Activated naive CD4-positive, alpha-beta T cell treated with anti-CD3 and anti-CD28 coated beads, Interleukin-2, amount 10 ng/mL, durations not matched to agents 7 days and 5 days (primary cell): ENCODE results near the gene ARHGEF16.

ENCODE experiments used
- CTCF ChIA-PET: fragments of 350-600 bp; sonication (Branson Sonifier 250); formaldehyde crosslinking; loops from one replicate; lab custom pipeline; 2021; ENCODE audit warnings: antibody characterized with exemption; lab: Charles Lee
- DNase-seq: peaks from one replicate; pipeline ENCODE4 v3.0.0-alpha.2; 2020
- H3K27ac Mint-ChIP-seq: one replicate; pipeline ENCODE4 v1.8.0; 2021; ENCODE audit warnings: mild to moderate bottlenecking, moderate library complexity, mixed read lengths
- H3K27me3 Mint-ChIP-seq: one replicate; pipeline ENCODE4 v1.8.0; 2021; ENCODE audit warnings: mild to moderate bottlenecking, mixed read lengths
- H3K36me3 Mint-ChIP-seq: one replicate; pipeline ENCODE4 v1.8.0; 2021; ENCODE audit warnings: mixed read lengths
- H3K4me1 Mint-ChIP-seq: one replicate; pipeline ENCODE4 v1.8.0; 2021; ENCODE audit warnings: mixed read lengths
- H3K4me3 Mint-ChIP-seq: one replicate; pipeline ENCODE4 v1.8.0; 2021; ENCODE audit warnings: mild to moderate bottlenecking, moderate library complexity, mixed read lengths
- H3K9me3 Mint-ChIP-seq: one replicate; pipeline ENCODE4 v1.8.0; 2021; ENCODE audit warnings: mixed read lengths

ARHGEF16 gene

DNA sequence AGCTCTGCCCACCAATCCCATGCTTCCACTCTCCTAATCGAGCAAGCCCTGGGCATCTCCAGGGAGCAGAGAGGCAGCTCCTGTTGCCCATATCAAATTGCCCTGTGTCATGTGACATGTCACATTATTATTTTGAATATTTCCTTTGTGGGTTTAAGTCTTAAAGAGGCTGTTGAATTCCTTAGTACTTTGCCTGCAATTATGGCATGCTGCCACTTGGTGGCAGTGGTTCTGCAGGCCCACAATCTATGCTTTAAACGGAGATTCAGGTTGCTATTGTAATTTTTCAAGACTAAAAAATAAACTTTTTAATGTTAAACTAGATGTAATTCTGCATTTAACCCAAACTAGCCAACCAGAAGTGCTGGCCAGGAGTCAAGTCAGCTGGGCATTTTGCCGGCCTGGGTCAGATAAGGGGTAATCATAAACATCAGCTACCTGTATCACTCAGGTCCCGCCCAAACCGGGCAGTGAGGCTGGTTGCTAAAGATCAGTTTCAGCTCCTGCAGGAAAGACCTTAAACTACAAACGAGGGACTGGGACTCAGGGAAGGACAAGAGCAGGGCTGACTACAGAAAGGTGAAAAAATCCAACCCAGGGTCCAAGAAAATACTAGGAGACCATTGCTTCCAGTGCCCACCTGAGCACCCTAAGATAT is 37.3 kb upstream of the ARHGEF16 start:
- H3K27me3 Mint-ChIP-seq, result no peaks in the 10 kb centered on the region
- no peak overlapping the region for H3K4me3 Mint-ChIP-seq
- no peaks in the 10 kb centered on the region for H3K36me3 Mint-ChIP-seq
- CTCF ChIA-PET, result no interaction called here
- peaks cover 4% of the 10 kb centered on the region for H3K9me3 Mint-ChIP-seq
- no peaks in the 10 kb centered on the region for H3K4me1 Mint-ChIP-seq
- no peak for DNase-seq
- H3K27ac Mint-ChIP-seq, result no peak overlapping the region

DNA sequence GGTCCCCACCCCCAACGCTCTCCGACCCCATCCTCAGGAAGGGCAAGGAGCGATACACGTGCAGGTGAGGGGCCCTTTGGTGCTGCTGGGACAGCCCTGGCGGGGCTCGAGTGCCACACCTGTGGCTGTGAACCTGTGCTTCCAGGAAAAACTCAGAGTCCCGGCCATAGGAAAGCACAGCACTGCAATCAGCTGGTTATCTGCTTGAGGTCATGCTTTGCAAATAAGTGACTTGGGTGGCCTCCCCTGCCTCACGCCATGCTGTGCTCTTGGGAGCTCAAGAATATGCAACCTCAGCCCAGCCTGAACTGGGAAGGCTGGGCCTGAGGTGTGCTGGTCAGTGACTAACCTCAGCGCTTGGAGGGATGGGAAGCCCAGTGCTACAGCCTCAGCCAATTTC is 36.5 kb upstream of the ARHGEF16 start:
- peaks cover 4% of the 10 kb centered on the region for H3K9me3 Mint-ChIP-seq

DNA sequence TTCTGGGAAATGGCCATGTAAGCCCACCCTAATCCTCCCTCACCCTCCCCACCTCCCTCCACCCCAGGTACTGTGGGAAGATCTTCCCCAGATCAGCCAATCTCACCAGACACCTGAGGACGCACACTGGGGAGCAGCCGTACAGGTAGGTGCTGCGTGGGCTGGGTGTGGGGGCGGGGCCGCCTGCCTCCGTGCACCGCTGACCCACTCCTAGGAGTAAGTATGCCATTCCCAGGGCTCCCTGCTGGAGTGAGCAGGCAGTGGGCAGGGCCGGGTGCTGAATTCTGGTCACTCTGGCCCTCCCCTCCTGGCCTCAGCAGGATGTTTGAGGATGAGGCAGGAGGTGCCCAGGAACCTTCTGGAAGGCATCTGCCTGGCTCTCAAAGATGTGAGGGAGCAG is 35.9 kb upstream of the ARHGEF16 start:
- Mint-ChIP-seq H3K4me3 (no peak overlapping the region), H3K36me3 (no peaks in the 10 kb centered on the region), H3K9me3 (peaks cover 4% of the 10 kb centered on the region), H3K4me1 (no peaks in the 10 kb centered on the region), H3K27me3 (peaks cover 4% of the 10 kb centered on the region), H3K27ac (no peak overlapping the region)
- CTCF ChIA-PET, result no interaction called here
- DNase-seq, result no peak

More for the DNA sequence above, 36.5 kb upstream of the ARHGEF16 start:
- no peak for DNase-seq
- Mint-ChIP-seq H3K4me1 (no peaks in the 10 kb centered on the region), H3K4me3 (no peak overlapping the region), H3K27me3 (peaks cover 2% of the 10 kb centered on the region), H3K27ac (no peak overlapping the region), H3K36me3 (no peaks in the 10 kb centered on the region)
- CTCF ChIA-PET, result no interaction called here

DNA sequence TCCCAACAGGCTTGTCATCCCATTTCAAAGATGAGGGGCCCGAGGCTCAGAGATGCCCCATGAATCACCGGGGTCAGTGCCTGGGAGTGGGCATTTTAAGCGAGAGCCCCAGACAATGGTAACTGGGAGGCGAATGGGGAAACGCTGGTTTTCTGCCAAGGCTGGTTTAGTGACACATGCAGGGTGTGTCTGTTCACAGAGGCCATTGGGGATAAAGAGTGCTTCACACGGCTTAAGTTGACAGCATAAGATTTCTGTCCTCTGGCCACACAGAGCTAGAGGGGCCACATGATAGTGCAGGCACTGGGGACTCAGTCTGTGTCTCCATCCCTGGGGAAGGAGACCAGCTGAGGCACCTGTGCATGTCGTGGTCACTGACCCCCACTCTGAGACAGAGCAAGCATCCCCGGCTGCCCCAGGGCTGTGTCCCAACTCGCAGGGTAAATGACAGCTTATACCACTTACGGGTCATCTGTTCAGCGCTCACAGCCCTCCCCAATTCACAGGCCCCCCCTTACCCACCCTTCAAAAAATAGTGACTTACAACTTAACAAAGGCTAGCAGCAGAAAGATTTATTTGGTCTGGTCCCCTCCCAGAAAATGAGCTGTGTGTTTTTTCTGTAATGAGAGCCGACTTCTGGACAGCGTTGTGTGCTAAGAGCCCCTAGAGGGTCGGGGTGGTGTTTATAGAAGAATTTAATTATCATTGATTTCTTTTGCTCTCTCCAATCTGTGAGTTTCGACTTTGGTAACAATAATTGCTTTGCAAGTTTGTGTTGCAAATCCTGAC is 34.9 kb upstream of the ARHGEF16 start:
- Mint-ChIP-seq H3K36me3 (no peaks in the 10 kb centered on the region), H3K27ac (no peak overlapping the region), H3K4me1 (no peaks in the 10 kb centered on the region), H3K27me3 (peaks cover 4% of the 10 kb centered on the region), H3K9me3 (peaks cover 4% of the 10 kb centered on the region), H3K4me3 (no peak overlapping the region)
- DNase-seq, result no peak
- CTCF ChIA-PET, result no interaction called here

DNA sequence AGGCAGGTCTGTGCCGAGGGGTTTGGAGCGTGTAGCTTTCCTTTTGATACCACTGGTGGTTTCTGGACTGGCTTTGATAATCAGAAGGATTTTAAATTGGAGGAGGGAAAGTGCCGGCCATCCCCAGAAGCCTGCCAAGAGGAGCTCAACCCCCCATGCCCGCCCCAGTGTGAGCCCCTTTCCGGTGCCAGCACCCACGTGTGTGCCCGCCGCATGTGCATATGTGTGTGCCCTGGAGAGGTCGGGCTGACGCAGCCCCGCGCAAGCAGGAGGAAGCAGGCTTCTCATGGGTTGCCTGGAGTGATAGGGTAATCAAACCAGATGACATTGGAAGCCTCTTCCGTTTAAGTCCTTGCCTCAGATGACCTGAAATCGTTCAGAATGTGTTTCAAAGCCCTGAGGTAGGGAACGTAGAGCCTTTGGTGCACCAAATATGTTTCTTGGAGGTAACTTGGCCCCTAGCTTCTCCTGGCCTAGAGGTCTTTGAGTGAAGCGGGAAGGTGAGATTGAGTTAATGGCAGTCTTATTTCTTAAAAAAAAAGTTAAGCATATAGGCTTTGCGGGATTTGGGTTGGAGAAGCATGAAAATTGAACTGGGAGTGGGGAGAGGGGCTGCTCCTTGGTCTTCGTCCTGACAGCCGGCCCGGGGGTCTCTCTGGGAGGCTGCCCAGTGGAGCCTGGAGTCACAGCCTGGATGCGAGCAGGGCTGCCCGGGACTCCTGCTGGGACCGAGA is 34.1 kb upstream of the ARHGEF16 start:
- Mint-ChIP-seq H3K9me3 (peaks cover 4% of the 10 kb centered on the region), H3K36me3 (no peaks in the 10 kb centered on the region), H3K27me3 (peaks cover 4% of the 10 kb centered on the region), H3K4me3 (no peak overlapping the region), H3K4me1 (no peaks in the 10 kb centered on the region), H3K27ac (no peak overlapping the region)
- CTCF ChIA-PET, result no interaction called here
- no peak for DNase-seq

DNA sequence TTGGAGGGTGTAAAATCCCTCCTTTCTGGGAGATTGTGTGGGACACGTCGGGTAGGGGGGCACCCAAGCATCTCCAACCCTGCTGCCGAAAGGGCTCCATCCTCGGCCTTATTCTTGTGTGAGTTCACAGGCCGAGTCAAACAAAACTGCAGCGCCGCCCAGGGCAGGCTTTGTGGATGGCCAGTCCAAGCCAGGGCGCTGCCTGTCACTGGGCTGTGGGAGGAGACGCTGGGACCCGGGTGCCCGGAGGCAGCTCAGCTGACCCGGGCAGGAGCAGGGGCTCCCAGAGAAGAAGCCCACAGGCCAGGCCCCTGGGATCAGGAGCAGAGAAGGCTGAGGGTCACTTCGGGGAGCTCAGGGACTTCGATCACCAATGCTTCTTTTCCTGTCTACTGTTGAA is 31.8 kb upstream of the ARHGEF16 start:
- Mint-ChIP-seq H3K36me3 (no peaks in the 10 kb centered on the region), H3K27ac (no peak overlapping the region), H3K4me3 (no peak overlapping the region), H3K4me1 (no peaks in the 10 kb centered on the region), H3K9me3 (peaks cover under 1% of the 10 kb centered on the region), H3K27me3 (peaks cover 4% of the 10 kb centered on the region)
- CTCF ChIA-PET, result interaction anchor here (3.1 kb wide), 1 partner anchor 410 kb away, joined by 10 read pairs; no protein-coding TSS in a partner anchor
- DNase-seq, result no peak

DNA sequence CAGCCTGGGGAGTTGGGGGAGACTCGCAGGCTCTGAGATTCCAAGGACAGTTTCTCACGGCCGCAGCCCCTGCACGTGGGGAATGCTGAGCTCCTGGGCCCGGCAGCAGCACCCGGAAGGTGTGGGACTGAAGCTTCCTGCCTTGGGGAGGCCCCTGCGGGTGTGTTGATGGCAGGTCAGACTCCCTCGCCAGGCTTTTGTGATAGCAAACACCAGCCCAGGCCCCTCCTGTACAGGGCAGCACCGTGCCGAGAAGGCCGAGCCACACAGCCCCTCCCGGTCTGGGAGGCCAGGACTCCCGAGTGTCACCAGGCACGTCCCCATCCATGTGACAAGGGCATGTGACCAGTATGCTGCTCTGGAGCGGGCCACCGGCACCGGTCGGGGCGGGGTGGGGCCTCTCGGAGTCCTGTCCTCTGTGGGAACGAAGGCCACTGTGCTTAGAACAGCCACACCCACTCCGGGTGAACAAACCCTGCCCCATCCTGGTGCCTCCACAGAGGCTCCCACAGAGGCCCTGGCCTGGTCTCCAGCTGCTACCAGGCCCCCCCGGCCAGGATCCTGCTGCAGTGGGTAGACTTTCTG is 31.1 kb upstream of the ARHGEF16 start:
- Mint-ChIP-seq H3K27me3 (peaks cover 4% of the 10 kb centered on the region), H3K27ac (no peak overlapping the region), H3K9me3 (no peaks in the 10 kb centered on the region), H3K4me3 (no peak overlapping the region), H3K4me1 (no peaks in the 10 kb centered on the region), H3K36me3 (no peaks in the 10 kb centered on the region)
- DNase-seq, result no peak
- CTCF ChIA-PET, result interaction anchor here (3.1 kb wide), 1 partner anchor 410 kb away, joined by 10 read pairs; no protein-coding TSS in a partner anchor

DNA sequence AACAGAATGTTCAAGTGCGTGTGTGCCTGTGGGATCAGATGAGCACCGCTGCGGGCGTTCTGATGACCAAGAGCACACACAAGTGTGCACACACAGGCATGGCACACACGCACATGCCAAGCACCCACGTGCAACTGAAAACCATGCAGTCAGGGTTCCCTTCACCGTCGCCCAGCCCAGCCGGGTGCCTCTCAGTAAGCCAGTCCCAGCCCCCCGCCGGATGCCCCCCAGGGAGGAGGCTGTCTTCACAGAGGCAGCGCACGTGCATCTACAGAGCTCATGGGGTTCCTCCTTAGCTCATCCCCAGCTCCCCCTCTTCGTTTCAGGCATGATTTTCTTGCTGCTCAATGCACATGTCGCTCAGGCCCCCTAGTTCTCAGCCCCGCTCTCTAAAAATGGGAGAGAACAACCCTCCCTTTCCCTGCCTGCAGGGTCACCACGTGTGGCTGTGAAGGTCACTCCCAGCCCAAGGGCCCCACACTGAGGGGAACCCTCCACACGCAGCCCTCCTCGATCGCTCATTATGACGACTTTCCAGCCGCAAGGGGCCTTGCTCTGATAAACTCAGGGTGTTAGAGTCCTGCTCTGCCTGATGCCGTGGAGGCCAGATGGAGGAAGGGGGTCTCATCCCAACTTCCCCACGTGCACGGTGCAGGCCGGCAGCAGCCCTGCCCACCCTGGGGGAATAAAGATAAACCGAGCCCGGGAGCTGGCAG is 30.4 kb upstream of the ARHGEF16 start:
- DNase-seq, result no peak
- Mint-ChIP-seq H3K27ac (no peak overlapping the region), H3K36me3 (no peaks in the 10 kb centered on the region), H3K9me3 (no peaks in the 10 kb centered on the region), H3K4me3 (no peak overlapping the region), H3K4me1 (no peaks in the 10 kb centered on the region), H3K27me3 (peaks cover 4% of the 10 kb centered on the region)
- CTCF ChIA-PET, result interaction anchor here (0.8 to 3.1 kb wide), 3 partner anchors 411 to 602 kb away, joined by 3 to 10 read pairs (median 4); no protein-coding TSS in a partner anchor

DNA sequence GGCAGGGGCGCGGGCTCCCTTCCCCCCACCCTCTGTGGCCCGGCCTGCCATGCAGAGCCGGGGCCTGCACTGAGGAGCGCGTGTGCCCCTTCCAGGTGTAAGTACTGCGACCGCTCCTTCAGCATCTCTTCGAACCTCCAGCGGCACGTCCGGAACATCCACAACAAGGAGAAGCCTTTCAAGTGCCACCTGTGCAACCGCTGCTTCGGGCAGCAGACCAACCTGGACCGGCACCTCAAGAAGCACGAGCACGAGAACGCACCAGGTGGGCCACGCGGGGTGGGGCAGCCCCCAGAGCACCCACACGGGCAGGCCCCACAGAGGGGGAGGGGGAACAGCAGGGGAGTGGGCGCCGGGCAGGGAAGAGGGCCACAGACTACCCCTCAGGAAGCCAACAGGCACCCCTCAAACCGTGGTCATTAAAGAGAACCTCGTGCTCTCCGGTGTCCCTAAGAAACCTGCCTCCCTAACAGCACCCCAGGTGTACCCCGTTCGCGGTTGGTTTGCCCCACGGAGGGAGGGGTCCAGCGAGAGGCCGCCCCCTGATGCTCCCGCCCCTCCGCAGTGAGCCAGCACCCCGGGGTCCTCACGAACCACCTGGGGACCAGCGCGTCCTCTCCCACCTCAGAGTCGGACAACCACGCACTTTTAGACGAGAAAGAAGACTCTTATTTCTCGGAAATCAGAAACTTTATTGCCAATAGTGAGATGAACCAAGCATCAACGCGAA is 28.8 kb upstream of the ARHGEF16 start:
- CTCF ChIA-PET, result interaction anchor here (3.1 kb wide), 1 partner anchor 413 kb away, joined by 10 read pairs; no protein-coding TSS in a partner anchor

DNA sequence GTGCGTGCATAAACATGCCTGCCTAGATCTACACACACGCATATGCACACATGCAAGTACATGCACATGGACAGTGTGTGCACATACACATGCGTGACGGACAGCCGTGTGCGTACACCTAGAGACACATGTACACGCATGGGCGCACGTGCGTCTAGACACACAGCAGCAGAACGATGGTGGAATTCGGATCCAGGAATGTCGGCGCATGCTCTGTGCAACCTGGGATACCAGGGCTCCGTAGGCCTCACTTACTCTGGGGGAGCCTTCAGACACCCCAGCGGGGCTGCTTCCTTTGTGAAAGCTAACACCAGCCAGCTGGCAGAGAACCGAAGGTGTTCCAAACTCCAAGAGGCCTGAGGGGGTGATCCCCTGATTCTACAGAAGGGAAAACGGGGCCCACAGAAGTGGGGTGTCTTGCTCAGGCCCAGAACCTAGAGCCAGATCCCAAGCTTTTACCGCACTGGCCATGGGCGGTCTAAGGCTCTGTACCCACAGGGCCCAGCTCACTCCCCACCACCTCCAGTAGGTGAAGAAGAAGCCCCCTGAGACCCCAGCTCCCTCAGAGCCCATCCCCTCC is 27.4 kb upstream of the ARHGEF16 start:
- Mint-ChIP-seq H3K4me1 (no peaks in the 10 kb centered on the region), H3K4me3 (no peak overlapping the region), H3K27ac (no peak overlapping the region), H3K9me3 (no peaks in the 10 kb centered on the region), H3K27me3 (peaks cover 4% of the 10 kb centered on the region), H3K36me3 (no peaks in the 10 kb centered on the region)
- CTCF ChIA-PET, result no interaction called here
- DNase-seq, result no peak

More for the DNA sequence above, 28.8 kb upstream of the ARHGEF16 start:
- H3K27me3 Mint-ChIP-seq, result peaks cover 4% of the 10 kb centered on the region
- no peaks in the 10 kb centered on the region for H3K9me3 Mint-ChIP-seq
- H3K4me1 Mint-ChIP-seq, result no peaks in the 10 kb centered on the region
- no peak overlapping the region for H3K4me3 Mint-ChIP-seq
- H3K27ac Mint-ChIP-seq, result no peak overlapping the region
- DNase-seq, result no peak
- no peaks in the 10 kb centered on the region for H3K36me3 Mint-ChIP-seq

DNA sequence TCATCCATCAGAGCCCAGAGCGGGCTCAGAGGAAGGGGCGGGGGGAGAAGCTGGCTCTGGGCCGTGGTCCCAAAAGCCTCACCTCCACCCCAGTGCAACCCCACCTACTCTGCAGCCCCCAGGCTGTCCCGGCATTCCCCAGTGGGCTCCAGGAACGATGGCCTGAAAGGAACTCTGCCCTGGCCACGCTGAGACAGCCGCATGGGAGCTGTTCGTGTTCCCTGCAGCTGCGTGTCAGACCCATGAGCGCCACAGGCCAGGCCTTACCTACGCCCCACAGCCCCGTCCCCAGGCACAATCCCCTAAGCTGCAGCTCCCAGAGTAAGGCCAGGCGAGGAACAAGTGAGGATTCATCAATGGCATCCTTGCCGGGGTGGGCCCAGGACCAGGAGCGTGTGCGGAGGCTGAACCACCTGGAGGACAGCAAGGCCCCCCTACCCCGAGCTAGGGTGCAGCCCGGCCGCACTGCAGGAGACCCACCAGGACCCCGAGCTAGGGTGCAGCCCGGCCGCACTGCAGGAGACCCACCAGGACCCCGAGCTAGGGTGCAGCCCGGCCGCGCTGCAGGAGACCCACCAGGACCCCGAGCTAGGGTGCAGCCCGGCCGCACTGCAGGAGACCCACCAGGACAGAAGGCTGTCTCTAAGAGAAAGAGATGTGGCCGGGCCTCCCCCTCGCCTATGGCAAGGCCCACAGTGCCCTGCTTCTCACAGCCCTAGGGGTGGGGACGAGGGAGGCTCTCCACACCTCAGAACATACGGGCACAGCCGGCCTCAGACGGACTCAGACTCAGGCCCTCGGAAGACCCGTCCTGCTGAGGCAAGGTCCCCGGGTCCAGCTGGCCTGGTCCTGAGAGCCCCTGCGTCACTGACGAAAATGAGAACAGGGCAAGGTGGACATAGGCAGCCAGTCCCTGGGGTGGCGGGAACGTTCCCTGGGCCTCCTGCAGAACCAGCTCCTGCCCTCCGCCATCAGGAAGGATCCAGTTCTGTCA is 26.5 kb upstream of the ARHGEF16 start:
- Mint-ChIP-seq H3K36me3 (no peaks in the 10 kb centered on the region), H3K27me3 (peaks cover under 1% of the 10 kb centered on the region), H3K4me1 (no peaks in the 10 kb centered on the region), H3K9me3 (no peaks in the 10 kb centered on the region), H3K4me3 (no peak overlapping the region), H3K27ac (no peak overlapping the region)
- CTCF ChIA-PET, result no interaction called here
- DNase-seq, result no peak

DNA sequence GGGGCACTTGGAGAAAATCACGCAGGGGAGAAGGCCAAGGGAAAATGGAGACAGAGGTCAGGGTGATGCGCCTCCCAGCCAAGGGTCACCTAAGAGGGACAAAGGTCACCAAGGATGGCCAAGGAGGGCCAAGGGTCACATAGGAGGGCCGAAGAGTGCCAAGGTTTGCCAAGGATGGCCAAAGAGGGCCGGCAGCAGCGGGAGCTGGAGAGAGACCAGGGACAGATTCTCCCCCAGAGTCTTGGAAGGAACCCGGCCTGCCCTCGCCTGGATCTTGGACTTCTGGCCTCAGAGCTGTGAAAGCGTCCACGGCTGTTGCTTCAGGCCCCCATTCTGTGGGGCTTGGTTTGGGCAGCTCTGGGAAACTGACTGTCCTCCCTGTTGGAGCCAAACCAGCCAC is 25.6 kb upstream of the ARHGEF16 start:
- H3K36me3 Mint-ChIP-seq, result no peaks in the 10 kb centered on the region
- CTCF ChIA-PET, result no interaction called here
- H3K27ac Mint-ChIP-seq, result no peak overlapping the region
- DNase-seq, result no peak
- H3K9me3 Mint-ChIP-seq, result no peaks in the 10 kb centered on the region
- no peaks in the 10 kb centered on the region for H3K4me1 Mint-ChIP-seq
- H3K4me3 Mint-ChIP-seq, result no peak overlapping the region
- no peaks in the 10 kb centered on the region for H3K27me3 Mint-ChIP-seq
